K562 (cell line): ENCODE measurements around the gene ABHD14A. TPM values are rescaled to one million over a fixed set of nuclear protein-coding genes. Genes with fewer than 3 reads are reported as not detected.

Source experiments
- BCOR ChIP-seq: fragments of 450-650 bp; IDR thresholded peaks from 2 replicates; pipeline ENCODE4 v1.6.1; 2016
- CBX3 ChIP-seq, 2 experiments: IDR thresholded peaks; 1 replicate in 1 of 2; 2 replicates in 1 of 2; pipeline ENCODE4 v1.6.1; 2012; ENCODE audit warnings: inconsistent platforms in 2 of 2, low read length in 2 of 2, borderline replicate concordance in 1 of 2, control low read depth in 1 of 2
- CREBBP ChIP-seq: IDR thresholded peaks from one replicate; pipeline ENCODE4 v1.6.1; 2012; ENCODE audit warnings: low read depth, mild to moderate bottlenecking, control low read depth, inconsistent platforms, low read length
- FOXM1 ChIP-seq, 2 experiments: fragments of 450-650 bp in 1 of 2; sonication (generic) in 1 of 2; formaldehyde crosslinking in 1 of 2; IDR thresholded peaks; 2 replicates each; pipeline versions ENCODE4 v1.6.1 to v1.9.0; 2017 to 2022; ENCODE audit warnings: low read depth in 2 of 2, mild to moderate bottlenecking in 2 of 2, missing genetic modification reagents in 1 of 2, moderate library complexity in 1 of 2
- GTF2E2 ChIP-seq: fragments of 200-800 bp; sonication (Bioruptor generic); IDR thresholded peaks from 2 replicates; pipeline ENCODE4 v1.6.1; 2016; ENCODE audit warnings: missing genetic modification characterization, missing compliant biosample characterization
- HDAC3 ChIP-seq: fragments of 450-650 bp; IDR thresholded peaks from 2 replicates; pipeline ENCODE4 v1.6.1; 2018; ENCODE audit warnings: borderline replicate concordance, mild to moderate bottlenecking, moderate library complexity; ENCODE audit not compliant: partially characterized antibody
- MIER1 ChIP-seq: fragments of 450-650 bp; IDR thresholded peaks from 2 replicates; pipeline ENCODE4 v1.6.1; 2016; ENCODE audit warnings: antibody characterized with exemption, mild to moderate bottlenecking, low read depth
- MTA2 ChIP-seq: fragments of 450-650 bp; IDR thresholded peaks from 2 replicates; pipeline ENCODE4 v1.6.1; 2016; ENCODE audit warnings: low read depth
- NELFE ChIP-seq: IDR thresholded peaks from 2 replicates; pipeline ENCODE4 v1.6.1; 2011; ENCODE audit warnings: mild to moderate bottlenecking; ENCODE audit not compliant: insufficient read depth, insufficient read length
- NFRKB ChIP-seq: fragments of 450-650 bp; IDR thresholded peaks from 2 replicates; pipeline ENCODE4 v1.6.1; 2016; ENCODE audit warnings: low read depth
- NR2C2 ChIP-seq, 2 experiments: fragments of 200-800 bp in 1 of 2; sonication (Bioruptor generic) in 1 of 2; sonication (generic) in 1 of 2; formaldehyde crosslinking in 1 of 2; IDR thresholded peaks; 2 replicates each; pipeline versions ENCODE4 v1.6.1 to v1.8.0; 2016 to 2022; ENCODE audit warnings: mild to moderate bottlenecking in 1 of 2, missing compliant biosample characterization in 1 of 2, missing genetic modification characterization in 1 of 2, missing genetic modification reagents in 1 of 2
- NR3C1 ChIP-seq: sonication (generic); formaldehyde crosslinking; IDR thresholded peaks from 2 replicates; pipeline ENCODE4 v1.8.1; 2022; ENCODE audit warnings: missing genetic modification reagents
- OTX1 ChIP-seq: fragments of 450-650 bp; formaldehyde crosslinking; IDR thresholded peaks from 2 replicates; pipeline ENCODE4 v1.4.0; 2022; ENCODE audit warnings: mild to moderate bottlenecking
- PHF8 ChIP-seq: fragments of 200-600 bp; sonication (generic); IDR thresholded peaks from 2 replicates; pipeline ENCODE4 v1.6.1; 2012; ENCODE audit warnings: mixed run types, mild to moderate bottlenecking, inconsistent platforms, low read length, moderate library complexity, borderline replicate concordance
- PHTF2 ChIP-seq: fragments of 250-450 bp; sonication (Bioruptor Pico); IDR thresholded peaks from 2 replicates; pipeline ENCODE4 v1.5.0; 2021; ENCODE audit warnings: mild to moderate bottlenecking
- POLR2AphosphoS5 ChIP-seq: IDR thresholded peaks from 2 replicates; pipeline ENCODE4 v1.6.1; 2011; ENCODE audit warnings: mild to moderate bottlenecking, low read depth, low read length, moderate library complexity; ENCODE audit not compliant: control insufficient read depth, insufficient read depth
- POLR2B ChIP-seq: fragments of 450-650 bp; IDR thresholded peaks from 2 replicates; pipeline ENCODE4 v1.6.1; 2018; ENCODE audit warnings: low read depth; ENCODE audit not compliant: partially characterized antibody
- SLC30A9 ChIP-seq: fragments of 250-450 bp; sonication (Bioruptor Pico); IDR thresholded peaks from 2 replicates; pipeline ENCODE4 v1.8.0; 2022; ENCODE audit warnings: mild to moderate bottlenecking, moderate library complexity
- SRSF7 ChIP-seq: fragments of 200-400 bp; formaldehyde crosslinking; optimal IDR thresholded peaks from 2 replicates; pipeline ENCODE3; 2017; ENCODE audit warnings: mild to moderate bottlenecking, low read depth, low read length
- TAF1 ChIP-seq: IDR thresholded peaks from 2 replicates; pipeline ENCODE4 v1.6.1; 2011; ENCODE audit warnings: mild to moderate bottlenecking, low read length, moderate library complexity; ENCODE audit not compliant: insufficient read depth, control insufficient read depth, severe bottlenecking; ENCODE audit errors: extremely low read depth
- ZKSCAN3 ChIP-seq: fragments of 250-450 bp; sonication (Bioruptor Pico); IDR thresholded peaks from 2 replicates; pipeline ENCODE4 v1.4.0; 2020
- ZNF121 ChIP-seq: sonication (generic); formaldehyde crosslinking; conservative IDR thresholded peaks from 2 replicates; pipeline ENCODE4 v1.8.0; 2022; ENCODE audit warnings: missing genetic modification reagents
- ZNF217 ChIP-seq: sonication (generic); formaldehyde crosslinking; IDR thresholded peaks from 2 replicates; pipeline ENCODE4 v1.8.0; 2022; ENCODE audit warnings: mild to moderate bottlenecking, missing genetic modification reagents
- ZNF253 ChIP-seq: fragments of 250-450 bp; sonication (Bioruptor Pico); conservative IDR thresholded peaks from 2 replicates; pipeline ENCODE4 v1.6.1; 2021; ENCODE audit warnings: mild to moderate bottlenecking
- ZNF609 ChIP-seq: sonication (generic); formaldehyde crosslinking; IDR thresholded peaks from 2 replicates; pipeline ENCODE4 v1.8.1; 2023; ENCODE audit warnings: missing genetic modification reagents, mild to moderate bottlenecking, borderline replicate concordance
- polyA plus RNA-seq, 8 experiments: library from polyadenylated mRNA; depleted of rRNA in 4 of 8; stranded (reverse) in 5 of 8; unstranded in 3 of 8; fragments of >200 nt; fragmentation: Nextera tagmentation in 2 of 8; fragmentation: Illumina TruSeq in 1 of 8; extraction: Ambion mirVana in 2 of 8; extraction: Trizol in 1 of 8; gene quantifications; 2 replicates each; pipeline versions ENCODE4 v1.2.1 to v1.2.3, GENCODE V29; 2011 to 2014; ENCODE audit warnings: inconsistent platforms in 1 of 8, missing spikeins in 1 of 8
- total RNA-seq, 7 experiments: library from RNA; depleted of rRNA in 6 of 7; stranded (reverse); fragments of >200 nt in 6 of 7; fragmentation: Illumina TruSeq in 2 of 7; extraction: Trizol in 2 of 7; gene quantifications; 2 replicates each; pipeline versions ENCODE4 v1.2.1 to v1.2.3, GENCODE V29; 2011 to 2021; ENCODE audit warnings: low replicate concordance in 1 of 7

Gene ABHD14A
- total and polyA plus RNA-seq, 9 of the 15 experiments (the other 6 are each of a cell fraction or from before 2014, with no cell fraction given): 0.90 to 10.5 (median 8.3) TPM

- TF ChIP-seq POLR2AphosphoS5: peak; percentile 3; the same call in 1 of the 2 replicates
- TF ChIP-seq FOXM1 (IDR thresholded peaks at IDR 0.05; ENCODE audit: low read depth): no peak
- no peak for TF ChIP-seq FOXM1 (CRISPR knock-in tag; IDR thresholded peaks at IDR 0.05; ENCODE audit: low read depth)
- no peak for TF ChIP-seq SRSF7
- no peak for TF ChIP-seq HDAC3
- TF ChIP-seq NELFE: no peak
- peak; percentile 56 for TF ChIP-seq PHF8
- 0 out of 2 replicates have a peak, but pooled peaks have one; percentile 12 for TF ChIP-seq GTF2E2 (tag)
- TF ChIP-seq MTA2: 0 out of 2 replicates have a peak, but pooled peaks have one; percentile 10
- TF ChIP-seq ZNF121 (CRISPR knock-in tag): no peak
- no peak for TF ChIP-seq ZNF253 (CRISPR knock-in tag)
- TF ChIP-seq OTX1 (CRISPR knock-in tag): no peak
- no peak; a peak in 1 of 3 replicates for TF ChIP-seq CBX3 (IDR thresholded peaks at IDR 0.05; ENCODE audit: borderline replicate concordance in 1 of 2, low read length in 2 of 2)
- no peak for TF ChIP-seq NR2C2 (CRISPR knock-in tag; IDR thresholded peaks at IDR 0.05)
- TF ChIP-seq NR2C2 (tag; IDR thresholded peaks at IDR 0.05): peak; percentile 71
- TF ChIP-seq MIER1: no peak
- TF ChIP-seq ZNF609 (CRISPR knock-in tag): no peak
- 0 out of 2 replicates have a peak, but pooled peaks have one; percentile 49 for TF ChIP-seq BCOR
- no peak for TF ChIP-seq CREBBP
- TF ChIP-seq NR3C1 (CRISPR knock-in tag): no peak
- TF ChIP-seq NFRKB: peak; percentile 61
- TF ChIP-seq ZNF217 (CRISPR knock-in tag): no peak
- TF ChIP-seq ZKSCAN3: no peak
- TF ChIP-seq POLR2B: peak; percentile 93
- no peak for TF ChIP-seq PHTF2
- TF ChIP-seq SLC30A9 (CRISPR knock-in tag): no peak
- peak; percentile 7 for TF ChIP-seq TAF1
Measured at GRCh38 chr3:51983578-51984268, 8.9 kb downstream of the ABHD14A start (continued).
